Heart left ventricle (tissue), 13 donors: ENCODE results near the gene TMEM107.

Experiments used
- CTCF ChIP-seq, 12 donors: fragments of 200-600 bp; sonication (generic) in 4 of 12; IDR thresholded peaks; one replicate each; pipeline versions ENCODE4 v1.5.0 to v1.8.0; 2018 to 2022; ENCODE audit warnings: antibody characterized with exemption in 12 of 12, mild to moderate bottlenecking in 5 of 12
- POLR2A ChIP-seq, 2 donors: fragments of 450-650 bp; IDR thresholded peaks; one replicate each; pipeline ENCODE4 v1.6.1; 2017; ENCODE audit warnings: antibody characterized with exemption in 2 of 2, mild to moderate bottlenecking in 2 of 2, moderate library complexity in 2 of 2
- donor health status: ischemic (EF 13 %, LVEDD 7.1; RV severe dilation, severe dysfunction).
- donor health status: DM: no; HTN: yes; CAD: no.
- donor health status: DM: no; HTN: no; CAD: no.
- donor health status: ischemic (EF 25% LVEDD 6.9; RV normal size, moderate dysfunction).
- donor health status: ischemic (EF 25% LVEDD 5.7; RV mildly dilated, moderate dysfunction).
- donor health status: ischemic (EF 35%, LVEDD 5.7; RV mildly dilated, moderate dysfunction).
- donor health status: nonischemic (EF 11% LVEDD 7.7; RV severe dilation, severe dysfunction).
- donor health status: DM: yes; HTN: yes; CAD: no.
- donor health status: PGD.
- donor health status: ischemic (EF 29% LVEDD 5.4; RV normal size, mild dysfunction).
- donor health status: nonischemic (EF 23%, LVEDD 6.1; RV moderate dilation, normal function).

GRCh38 chr17:8188263-8188839 is 12.2 kb upstream of the TMEM107 start:
- no peak for TF ChIP-seq CTCF (IDR thresholded peaks at IDR 0.05)
- no peak for TF ChIP-seq POLR2A (IDR thresholded peaks at IDR 0.05)
